HepG2 (cell line): ENCODE measurements around the gene IGDCC3. TPM values are rescaled to one million over a fixed set of nuclear protein-coding genes. Genes with fewer than 3 reads are reported as not detected.

Experiments used
- ATM ChIP-seq: fragments of 450-650 bp; IDR thresholded peaks from 2 replicates; pipeline ENCODE4 v1.7.1; 2017; ENCODE audit warnings: mild to moderate bottlenecking, borderline replicate concordance
- HOXA3 ChIP-seq: sonication (generic); formaldehyde crosslinking; IDR thresholded peaks from 2 replicates; pipeline ENCODE4 v1.5.0; 2020; ENCODE audit warnings: missing genetic modification reagents
- KIAA2018 ChIP-seq: sonication (generic); formaldehyde crosslinking; IDR thresholded peaks from 2 replicates; pipeline ENCODE4 v1.5.0; 2020; ENCODE audit warnings: mild to moderate bottlenecking, missing genetic modification reagents, borderline replicate concordance
- NCOR1 ChIP-seq: fragments of 200-600 bp; sonication (generic); IDR thresholded peaks from 2 replicates; pipeline ENCODE4 v1.7.0; 2017; ENCODE audit warnings: antibody characterized with exemption, low read length, borderline replicate concordance
- TOPORS ChIP-seq: sonication (generic); formaldehyde crosslinking; IDR thresholded peaks from 2 replicates; pipeline ENCODE4 v1.8.0; 2023; ENCODE audit warnings: mild to moderate bottlenecking, missing genetic modification reagents
- ZKSCAN5 ChIP-seq: sonication (generic); formaldehyde crosslinking; IDR thresholded peaks from 2 replicates; pipeline ENCODE4 v1.5.1; 2020; ENCODE audit warnings: mild to moderate bottlenecking, missing genetic modification reagents
- ZNF30 ChIP-seq: sonication (generic); formaldehyde crosslinking; IDR thresholded peaks from 2 replicates; pipeline ENCODE4 v1.5.0; 2020; ENCODE audit warnings: mild to moderate bottlenecking, missing genetic modification reagents
- ZNF496 ChIP-seq: sonication (generic); formaldehyde crosslinking; IDR thresholded peaks from 2 replicates; pipeline ENCODE4 v1.8.1; 2023; ENCODE audit warnings: mild to moderate bottlenecking, moderate library complexity, missing genetic modification reagents; ENCODE audit not compliant: insufficient replicate concordance
- ZNF556 ChIP-seq: sonication (generic); formaldehyde crosslinking; IDR thresholded peaks from 2 replicates; pipeline ENCODE4 v1.4.0; 2020; ENCODE audit warnings: mild to moderate bottlenecking, missing genetic modification reagents, borderline replicate concordance
- ZNF577 ChIP-seq: sonication (generic); formaldehyde crosslinking; IDR thresholded peaks from 2 replicates; pipeline ENCODE4 v1.4.0; 2020; ENCODE audit warnings: mild to moderate bottlenecking, low read depth, missing genetic modification reagents, borderline replicate concordance
- ZNF615 ChIP-seq: sonication (generic); formaldehyde crosslinking; IDR thresholded peaks from 2 replicates; pipeline ENCODE4 v1.5.0; 2020; ENCODE audit warnings: mild to moderate bottlenecking, missing genetic modification reagents, borderline replicate concordance
- ZNF672 ChIP-seq: sonication (generic); formaldehyde crosslinking; IDR thresholded peaks from 2 replicates; pipeline ENCODE4 v1.8.1; 2022; ENCODE audit warnings: missing genetic modification reagents
- ZNF674 ChIP-seq: sonication (generic); formaldehyde crosslinking; IDR thresholded peaks from 2 replicates; pipeline ENCODE4 v1.5.0; 2020; ENCODE audit warnings: low read depth, mild to moderate bottlenecking, missing genetic modification reagents
- ZNF891 ChIP-seq: sonication (generic); formaldehyde crosslinking; IDR thresholded peaks from 2 replicates; pipeline ENCODE4 v1.5.0; 2020; ENCODE audit warnings: mild to moderate bottlenecking, missing genetic modification reagents
- ZSCAN20 ChIP-seq: sonication (generic); formaldehyde crosslinking; IDR thresholded peaks from 2 replicates; pipeline ENCODE4 v1.4.0; 2020; ENCODE audit warnings: missing genetic modification reagents, mild to moderate bottlenecking, borderline replicate concordance
- polyA plus RNA-seq, 8 experiments: library from polyadenylated mRNA; depleted of rRNA in 3 of 8; stranded (reverse) in 7 of 8; unstranded in 1 of 8; fragments of >200 nt; fragmentation: Illumina TruSeq in 4 of 8; extraction: Trizol in 4 of 8; gene quantifications; 2 replicates each; pipeline versions ENCODE4 v1.2.1 to v1.2.3, GENCODE V29; 2011 to 2016; ENCODE audit warnings: low read depth in 4 of 8, missing spikeins in 1 of 8, mixed read lengths in 1 of 8; ENCODE audit not compliant: insufficient read depth in 1 of 8
- total RNA-seq, 5 experiments: library from RNA; depleted of rRNA; stranded (reverse); fragments of >200 nt; fragmentation: Illumina TruSeq; extraction: Trizol; gene quantifications; 2 replicates each; pipeline ENCODE4 v1.2.3, GENCODE V29; 2016; ENCODE audit warnings: low read depth in 1 of 5
- TF ChIP-seq, protein P1 (sequence below): sonication (generic); formaldehyde crosslinking; IDR thresholded peaks from 2 replicates; pipeline ENCODE4 v1.8.0; 2022; ENCODE audit warnings: mild to moderate bottlenecking, missing genetic modification reagents

IGDCC3 gene
- total and polyA plus RNA-seq, 2 of the 13 experiments (the other 11 are each of a cell fraction or from before 2014, with no cell fraction given), result 30.1 to 51.8 TPM

GRCh38 chr15:65312400-65312916 lies 65.3 kb downstream of the IGDCC3 start (continued):
- TF ChIP-seq KIAA2018 (no peak), ZNF672 (CRISPR knock-in tag) (no peak), TOPORS (CRISPR knock-in tag) (no peak), ZNF556 (CRISPR knock-in tag) (no peak), ZNF496 (no peak), NCOR1 (peak; percentile 100), ATM (no peak), ZNF891 (CRISPR knock-in tag) (no peak), ZNF674 (CRISPR knock-in tag) (no peak), ZNF577 (no peak), ZNF30 (CRISPR knock-in tag) (no peak), ZNF615 (CRISPR knock-in tag) (no peak), HOXA3 (CRISPR knock-in tag) (peak; percentile 38; the same call in 1 of the 2 replicates), ZKSCAN5 (no peak), ZSCAN20 (CRISPR knock-in tag) (no peak)
- TF ChIP-seq, protein P1, sequence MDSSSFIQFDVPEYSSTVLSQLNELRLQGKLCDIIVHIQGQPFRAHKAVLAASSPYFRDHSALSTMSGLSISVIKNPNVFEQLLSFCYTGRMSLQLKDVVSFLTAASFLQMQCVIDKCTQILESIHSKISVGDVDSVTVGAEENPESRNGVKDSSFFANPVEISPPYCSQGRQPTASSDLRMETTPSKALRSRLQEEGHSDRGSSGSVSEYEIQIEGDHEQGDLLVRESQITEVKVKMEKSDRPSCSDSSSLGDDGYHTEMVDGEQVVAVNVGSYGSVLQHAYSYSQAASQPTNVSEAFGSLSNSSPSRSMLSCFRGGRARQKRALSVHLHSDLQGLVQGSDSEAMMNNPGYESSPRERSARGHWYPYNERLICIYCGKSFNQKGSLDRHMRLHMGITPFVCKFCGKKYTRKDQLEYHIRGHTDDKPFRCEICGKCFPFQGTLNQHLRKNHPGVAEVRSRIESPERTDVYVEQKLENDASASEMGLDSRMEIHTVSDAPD, result 0 out of 2 replicates have a peak, but pooled peaks have one; percentile 51
